Heart left ventricle (tissue), 16 donors: ENCODE data around the gene PIGP. TPM values are rescaled to one million over a fixed set of nuclear protein-coding genes. Genes with fewer than 3 reads are reported as not detected.

Experiments
- ATAC-seq, 4 donors: fragments of 200-7000 bp; cut with Tn5 transposase; one replicate each; pipeline ENCODE4 v1.9.1; 2020 to 2022; ENCODE audit warnings: moderate library complexity in 4 of 4, mild to moderate bottlenecking in 3 of 4, moderate number of reproducible peaks in 1 of 4
- DNase-seq, 5 donors: peaks; one replicate each; pipeline ENCODE4 v3.0.0-alpha.2; 2020
- H3K27ac ChIP-seq, 12 donors: fragments of 200-600 bp; sonication (generic) in 4 of 12; one replicate each; pipeline versions ENCODE4 v1.5.0 to v1.8.0; 2016 to 2022; ENCODE audit warnings: mild to moderate bottlenecking in 2 of 12
- H3K27me3 ChIP-seq, 9 donors: fragments of 200-600 bp; sonication (generic) in 2 of 9; one replicate each; pipeline versions ENCODE4 v1.5.1 to v1.8.0; 2016 to 2022; ENCODE audit warnings: mild to moderate bottlenecking in 3 of 9
- H3K36me3 ChIP-seq, 9 donors: fragments of 200-600 bp; sonication (generic) in 2 of 9; one replicate each; pipeline versions ENCODE4 v1.5.0 to v1.8.0; 2018 to 2022; ENCODE audit warnings: mild to moderate bottlenecking in 2 of 9
- H3K4me1 ChIP-seq, 12 donors: fragments of 200-600 bp; sonication (generic) in 4 of 12; one replicate each; pipeline versions ENCODE4 v1.5.0 to v1.8.0; 2016 to 2022; ENCODE audit warnings: mild to moderate bottlenecking in 3 of 12
- H3K4me3 ChIP-seq, 12 donors: fragments of 200-600 bp; sonication (generic) in 4 of 12; one replicate each; pipeline versions ENCODE4 v1.5.0 to v1.8.0; 2017 to 2022; ENCODE audit warnings: mild to moderate bottlenecking in 9 of 12, moderate library complexity in 4 of 12
- H3K9me3 ChIP-seq, 12 donors: fragments of 200-600 bp; sonication (generic) in 4 of 12; one replicate each; pipeline versions ENCODE4 v1.5.0 to v1.8.0; 2016 to 2022; ENCODE audit warnings: mild to moderate bottlenecking in 1 of 12
- CTCF ChIP-seq, 12 donors: fragments of 200-600 bp; sonication (generic) in 4 of 12; IDR thresholded peaks; one replicate each; pipeline versions ENCODE4 v1.5.0 to v1.8.0; 2018 to 2022; ENCODE audit warnings: antibody characterized with exemption in 12 of 12, mild to moderate bottlenecking in 5 of 12
- POLR2A ChIP-seq, 2 donors: fragments of 450-650 bp; IDR thresholded peaks; one replicate each; pipeline ENCODE4 v1.6.1; 2017; ENCODE audit warnings: antibody characterized with exemption in 2 of 2, mild to moderate bottlenecking in 2 of 2, moderate library complexity in 2 of 2
- WGBS, 4 donors: extraction: QIAGEN DNeasy Blood & Tissue Kit in 2 of 4; methylation state at CpG; one replicate each; pipeline versions ENCODE4 v1.1.5 to v1.1.7; 2013 to 2018; 5-methylcytosine and 5-hydroxymethylcytosine counted together
- intact Hi-C, 10 donors: fragments of 100-400 bp; cut with DNase I; formaldehyde crosslinking; loops; one replicate each; pipeline versions ENCODE4 v1.11.1 to v1.14.2; 2022
- polyA plus RNA-seq, 2 donors: library from polyadenylated mRNA; stranded (reverse); fragments of 200-250 nt; gene quantifications; one replicate each; pipeline ENCODE4 v1.2.3, GENCODE V29; 2013
- total RNA-seq, 9 donors: library from RNA; depleted of rRNA in 2 of 9; stranded (reverse); fragments of >200 nt in 2 of 9; fragmentation: NEBNext Ultra II Directional in 3 of 9; extraction: Animal tissue kit (Norgen Biotek cat#: 25700) in 3 of 9; gene quantifications; one replicate each; pipeline versions ENCODE4 v1.1.0 to v1.2.4, GENCODE V29; 2016 to 2023
- donor health status: ischemic (EF 13 %, LVEDD 7.1; RV severe dilation, severe dysfunction).
- donor health status: healthy with polysubstance abuse.
- donor health status: DM: no; HTN: yes; CAD: no.
- donor health status: DM: no; HTN: no; CAD: no.
- donor health status: ischemic (EF 25% LVEDD 6.9; RV normal size, moderate dysfunction).
- donor health status: ischemic (EF 25% LVEDD 5.7; RV mildly dilated, moderate dysfunction).
- donor health status: healthy.
- donor health status: DM: yes; HTN: yes; CAD: no.
- donor health status: ischemic (EF 35%, LVEDD 5.7; RV mildly dilated, moderate dysfunction).
- donor health status: nonischemic (EF 11% LVEDD 7.7; RV severe dilation, severe dysfunction).
- donor health status: DM: yes; HTN: yes; CAD: no.
- donor health status: PGD.
- donor health status: ischemic (EF 29% LVEDD 5.4; RV normal size, mild dysfunction).
- donor health status: nonischemic (EF 23%, LVEDD 6.1; RV moderate dilation, normal function).

The PIGP gene
- total and polyA plus RNA-seq, 11 donors = 30.7 to 44.9 (median 37.1) TPM

- WGBS, 4 donors = 67 to 74% (median 72%) methylated on average over 6 of the region's 6 CpGs
- intact Hi-C loops = no loop called here
- ATAC-seq = no peak
- TF ChIP-seq POLR2A (IDR thresholded peaks at IDR 0.05) (no peak), CTCF (IDR thresholded peaks at IDR 0.05) (no peak)
- no peak for DNase-seq
- no peak overlapping the region for H3K4me3 ChIP-seq
- H3K4me1 ChIP-seq = no peaks in the 10 kb centered on the region
- peaks cover 0 to 4% (median 0%) of the 10 kb centered on the region in 9 donors for H3K27me3 ChIP-seq
- no peak overlapping the region for H3K27ac ChIP-seq
- no peaks in the 10 kb centered on the region for H3K36me3 ChIP-seq
- H3K9me3 ChIP-seq = no peaks in the 10 kb centered on the region
Observed at GRCh38 chr21:37045556-37045955, 27.3 kb downstream of the PIGP start.

DNA sequence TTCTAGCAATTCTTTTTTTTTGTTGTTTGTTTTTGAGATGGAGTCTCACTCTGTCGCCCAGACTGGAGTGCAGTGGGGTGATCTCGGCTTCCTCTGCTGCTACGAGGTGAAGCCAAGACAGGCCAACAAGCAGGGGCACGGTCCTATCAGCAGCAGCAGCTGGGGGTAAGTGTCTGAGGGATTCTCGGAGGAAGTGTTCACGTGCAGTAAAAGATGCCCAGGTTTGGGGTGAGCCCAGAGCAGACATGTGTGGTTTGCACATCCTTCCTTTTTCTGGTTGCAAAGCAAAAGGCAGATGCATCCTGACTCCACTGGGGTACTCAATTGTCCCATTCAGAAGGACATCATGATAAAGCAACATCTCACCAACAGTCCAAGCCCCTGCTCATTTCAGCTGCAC, 27.7 kb downstream of the PIGP start:
- DNase-seq (no peak), ATAC-seq (no peak)
- Histone ChIP-seq H3K4me3 (no peak overlapping the region), H3K9me3 (no peaks in the 10 kb centered on the region), H3K27ac (no peak overlapping the region), H3K36me3 (no peaks in the 10 kb centered on the region), H3K4me1 (no peaks in the 10 kb centered on the region), H3K27me3 (peaks cover 0 to 4% (median 0%) of the 10 kb centered on the region in 9 donors)
- 68 to 79% (median 72%) methylated on average over 5 to 6 of the region's 6 CpGs for WGBS, 4 donors
- TF ChIP-seq POLR2A (IDR thresholded peaks at IDR 0.05) = no peak
- TF ChIP-seq CTCF (IDR thresholded peaks at IDR 0.05) = no peak
- intact Hi-C loops = no loop called here

DNA sequence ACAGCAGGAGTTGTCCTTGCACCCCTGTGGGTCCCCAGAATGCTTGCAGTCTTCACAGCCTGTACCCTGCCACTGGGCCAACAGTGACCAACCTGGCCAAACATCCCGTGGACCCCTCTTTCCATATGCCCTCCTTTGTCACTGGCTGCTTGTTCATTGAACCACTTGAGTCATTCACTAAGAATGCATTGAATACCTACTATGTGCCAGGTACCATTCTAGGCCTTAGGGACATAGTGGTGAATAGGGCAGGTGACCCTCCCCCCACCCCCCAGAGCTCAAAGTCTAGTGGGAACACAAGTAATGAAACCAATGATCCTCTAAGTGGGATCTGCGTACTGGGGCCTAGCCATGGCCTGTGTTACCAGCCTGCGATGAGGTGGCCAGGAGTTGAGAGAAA, 28.2 kb downstream of the PIGP start:
- intact Hi-C loops = no loop called here
- Histone ChIP-seq H3K27ac (no peak overlapping the region), H3K9me3 (no peaks in the 10 kb centered on the region), H3K36me3 (no peaks in the 10 kb centered on the region), H3K27me3 (peaks cover 0 to 4% (median 0%) of the 10 kb centered on the region in 9 donors), H3K4me1 (no peaks in the 10 kb centered on the region), H3K4me3 (no peak overlapping the region)
- DNase-seq = no peak
- TF ChIP-seq POLR2A (IDR thresholded peaks at IDR 0.05) = no peak
- TF ChIP-seq CTCF (IDR thresholded peaks at IDR 0.05) = no peak
- WGBS, 4 donors = 98 to 100% (median 99%) methylated on average over 3 of the region's 3 CpGs
- no peak for ATAC-seq

GRCh38 chr21:37043818-37044217, 29.1 kb downstream of the PIGP start:
- H3K4me3 ChIP-seq = no peak overlapping the region
- H3K4me1 ChIP-seq = no peaks in the 10 kb centered on the region
- peaks cover 0 to 4% (median 0%) of the 10 kb centered on the region in 9 donors for H3K27me3 ChIP-seq
- ATAC-seq (no peak), DNase-seq (no peak)
- H3K36me3 ChIP-seq = no peaks in the 10 kb centered on the region
- H3K9me3 ChIP-seq = no peaks in the 10 kb centered on the region
- intact Hi-C loops = no loop called here
- no peak for TF ChIP-seq CTCF (IDR thresholded peaks at IDR 0.05)
- TF ChIP-seq POLR2A (IDR thresholded peaks at IDR 0.05) = no peak
- H3K27ac ChIP-seq = no peak overlapping the region
- WGBS, 4 donors = 83 to 89% (median 85%) methylated on average over 6 of the region's 6 CpGs
